Ectodermal cell (in vitro differentiated cells): Measurements from ENCODE around the gene MBNL1.

Experiments used
- H3K27ac ChIP-seq: 2 replicates; pipeline ENCODE4 v1.7.0; 2013; ENCODE audit warnings: mild to moderate bottlenecking, low read depth, low read length; ENCODE audit not compliant: insufficient read depth, poor library complexity, severe bottlenecking
- H3K27me3 ChIP-seq: 2 replicates; pipeline ENCODE4 v1.7.0; 2013; ENCODE audit warnings: mild to moderate bottlenecking, low read length; ENCODE audit not compliant: insufficient read depth, control insufficient read depth, poor library complexity, severe bottlenecking
- H3K36me3 ChIP-seq: one replicate; pipeline ENCODE4 v1.7.0; 2013; ENCODE audit warnings: low read length; ENCODE audit not compliant: control insufficient read depth, insufficient read depth
- H3K4me1 ChIP-seq: one replicate; pipeline ENCODE4 v1.7.0; 2013; ENCODE audit warnings: low read length; ENCODE audit not compliant: control insufficient read depth, insufficient read depth
- H3K4me3 ChIP-seq: 2 replicates; pipeline ENCODE4 v1.7.0; 2013; ENCODE audit warnings: low read depth, low read length, control low read depth; ENCODE audit not compliant: insufficient read depth
- H3K9me3 ChIP-seq: 2 replicates; pipeline ENCODE4 v1.7.0; 2013; ENCODE audit warnings: mild to moderate bottlenecking, low read length, moderate library complexity; ENCODE audit not compliant: control insufficient read depth
- WGBS, 2 experiments: methylation state at CpG; one replicate each; pipeline ENCODE4 v1.1.7; 2013; ENCODE audit warnings: missing lambda C conversion rate in 2 of 2; 5-methylcytosine and 5-hydroxymethylcytosine counted together

MBNL1 gene

DNA sequence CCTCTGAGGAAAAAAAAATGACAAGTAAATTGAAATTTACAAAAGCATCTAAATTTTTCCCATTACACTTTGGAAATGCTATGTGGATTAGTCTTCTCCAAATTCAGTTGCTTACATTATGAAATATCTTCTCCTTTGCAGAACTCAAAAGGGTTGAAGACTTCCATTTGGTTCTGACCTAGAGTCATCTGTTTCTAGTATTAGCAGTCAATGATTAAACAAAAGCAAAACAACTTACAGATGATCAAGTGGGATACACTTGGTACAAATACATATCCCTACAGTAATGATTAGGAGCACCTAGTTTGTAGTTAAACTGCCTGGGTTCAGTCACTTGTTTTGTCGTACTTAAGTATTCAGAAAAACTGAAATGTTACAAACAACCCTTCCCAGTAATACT, 136.2 kb downstream of the MBNL1 start:
- Histone ChIP-seq H3K36me3 (no peaks in the 10 kb centered on the region), H3K27ac (no peak overlapping the region), H3K9me3 (no peaks in the 10 kb centered on the region), H3K4me1 (no peaks in the 10 kb centered on the region), H3K27me3 (no peaks in the 10 kb centered on the region), H3K4me3 (no peak overlapping the region)
- WGBS, 2 experiments: 89% methylated on average over 1 of the region's 1 CpG; no CpG with 5 or more reads in 1 of the 2 experiments

- Histone ChIP-seq H3K4me1 (no peaks in the 10 kb centered on the region), H3K27ac (no peak overlapping the region), H3K4me3 (no peak overlapping the region), H3K36me3 (no peaks in the 10 kb centered on the region), H3K9me3 (no peaks in the 10 kb centered on the region), H3K27me3 (no peaks in the 10 kb centered on the region)
- WGBS, 2 experiments: 79 to 100% methylated on average over 3 of the region's 3 CpGs
These were observed 137.4 kb downstream of the MBNL1 start for GRCh38 chr3:152405915-152406802.

GRCh38 chr3:152413240-152413639, 144.5 kb downstream of the MBNL1 start:
- no peak overlapping the region for H3K4me3 ChIP-seq
- no peaks in the 10 kb centered on the region for H3K9me3 ChIP-seq
- H3K27me3 ChIP-seq: no peaks in the 10 kb centered on the region
- no peaks in the 10 kb centered on the region for H3K4me1 ChIP-seq
- WGBS, 2 experiments: 93 to 98% methylated on average over 1 to 2 of the region's 2 CpGs
- H3K36me3 ChIP-seq: no peaks in the 10 kb centered on the region
- H3K27ac ChIP-seq: no peak overlapping the region

DNA sequence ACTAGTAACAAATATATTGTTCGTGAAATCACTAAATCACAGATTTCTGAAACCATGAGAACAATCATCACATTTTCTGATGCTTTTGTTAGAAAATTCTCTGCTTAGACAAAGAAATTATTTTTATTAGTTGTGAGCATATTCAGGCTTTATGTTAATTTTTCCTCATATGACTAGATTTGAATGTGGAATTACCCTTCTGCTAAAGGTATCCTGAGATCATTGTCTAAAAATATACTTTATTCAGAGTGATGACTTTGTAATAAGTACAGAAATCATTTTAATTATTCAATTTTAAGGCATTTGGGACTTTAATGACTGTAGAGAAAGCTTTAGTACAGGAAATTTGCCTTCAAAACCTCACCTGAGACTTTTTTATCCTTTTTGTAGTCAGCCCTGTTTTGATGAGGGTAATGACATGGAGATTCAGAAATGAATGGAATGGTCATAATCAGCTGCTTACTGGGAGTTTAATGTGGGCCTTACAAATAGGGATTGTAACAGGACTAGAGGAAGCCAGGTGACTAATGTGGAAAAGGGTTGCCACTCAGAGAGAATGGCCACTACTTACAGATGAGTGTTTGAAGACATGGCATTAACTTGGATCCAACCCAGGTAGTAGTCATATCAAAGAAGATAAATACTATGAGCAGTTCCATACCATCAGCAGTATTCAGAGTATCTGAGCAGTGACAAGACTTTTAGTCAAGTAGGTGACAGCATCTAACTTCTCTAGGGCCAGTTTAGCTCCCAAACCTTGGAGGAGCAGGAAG, 148.3 kb downstream of the MBNL1 start:
- no peak overlapping the region for H3K27ac ChIP-seq
- H3K4me1 ChIP-seq: no peaks in the 10 kb centered on the region
- no peaks in the 10 kb centered on the region for H3K27me3 ChIP-seq
- WGBS, 2 experiments: 100% methylated on average over 1 of the region's 1 CpG; no CpG with 5 or more reads in 1 of the 2 experiments
- H3K36me3 ChIP-seq: no peaks in the 10 kb centered on the region
- no peak overlapping the region for H3K4me3 ChIP-seq
- H3K9me3 ChIP-seq: no peaks in the 10 kb centered on the region

DNA sequence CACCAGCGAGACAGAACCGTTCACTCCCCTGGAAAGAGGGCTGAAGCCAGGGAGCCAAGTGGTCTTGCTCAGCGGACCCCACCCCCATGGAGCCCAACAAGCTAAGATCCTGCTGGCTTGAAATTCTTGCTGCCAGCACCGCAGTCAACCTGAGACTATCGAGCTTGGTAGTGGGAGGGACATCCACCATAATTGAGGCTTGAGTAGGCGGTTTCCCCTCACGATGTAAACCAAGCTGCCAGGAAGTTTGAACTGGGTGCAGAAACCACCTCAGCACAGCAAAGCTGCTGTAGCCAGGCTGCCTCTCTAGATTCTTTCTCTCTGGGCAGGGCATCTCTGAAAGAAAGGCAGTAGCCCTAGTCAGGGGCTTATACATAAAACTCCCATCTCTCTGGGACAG, 151.0 kb downstream of the MBNL1 start:
- Histone ChIP-seq H3K9me3 (no peaks in the 10 kb centered on the region), H3K36me3 (no peaks in the 10 kb centered on the region), H3K4me3 (no peak overlapping the region), H3K27me3 (no peaks in the 10 kb centered on the region), H3K27ac (no peak overlapping the region), H3K4me1 (no peaks in the 10 kb centered on the region)
- 94 to 95% methylated on average over 7 of the region's 7 CpGs for WGBS, 2 experiments

DNA sequence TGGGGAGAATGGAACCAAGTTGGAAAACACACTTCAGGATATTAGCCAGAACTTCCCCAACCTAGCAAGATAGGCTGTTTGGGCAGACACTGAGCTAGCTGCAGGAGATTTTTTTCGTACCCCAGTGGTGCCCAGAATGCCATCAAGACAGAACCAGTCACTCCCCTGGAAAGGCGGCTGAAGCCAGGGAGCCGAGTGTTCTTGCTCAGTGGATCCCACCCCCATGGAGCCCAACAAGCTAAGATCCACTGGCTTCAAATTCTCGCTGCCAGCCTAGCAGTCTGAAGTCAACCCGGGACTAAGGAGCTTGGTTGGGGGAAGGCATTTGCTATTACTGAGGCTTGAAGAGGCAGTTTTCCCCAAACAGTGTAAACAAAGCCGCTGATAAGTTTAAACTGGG, 152.4 kb downstream of the MBNL1 start:
- Histone ChIP-seq H3K4me1 (no peaks in the 10 kb centered on the region), H3K36me3 (no peaks in the 10 kb centered on the region), H3K4me3 (no peak overlapping the region), H3K27ac (no peak overlapping the region), H3K27me3 (no peaks in the 10 kb centered on the region), H3K9me3 (no peaks in the 10 kb centered on the region)
- 92% methylated on average over 6 of the region's 6 CpGs for WGBS, 2 experiments

DNA sequence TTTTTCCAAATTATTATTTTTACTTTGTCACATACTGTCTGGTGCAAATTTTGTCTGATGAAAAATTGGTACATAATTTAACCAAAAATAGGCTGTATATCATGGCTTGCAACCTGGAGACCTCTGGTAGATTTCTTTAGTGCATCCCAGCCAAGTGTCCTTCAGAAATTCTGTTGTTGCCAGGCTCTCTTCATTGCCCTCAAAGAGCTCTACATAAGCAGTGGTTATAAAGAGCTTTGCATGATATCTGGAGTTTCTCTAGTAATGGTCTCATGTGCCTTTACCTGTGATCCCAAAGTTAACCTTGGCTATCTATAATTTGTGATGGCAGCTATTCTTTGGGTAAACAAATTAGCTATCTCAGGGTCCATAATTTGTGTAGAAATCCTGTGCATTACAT, 157.7 kb downstream of the MBNL1 start:
- H3K9me3 ChIP-seq: no peaks in the 10 kb centered on the region
- H3K4me1 ChIP-seq: no peaks in the 10 kb centered on the region
- no peaks in the 10 kb centered on the region for H3K27me3 ChIP-seq
- H3K4me3 ChIP-seq: no peak overlapping the region
- H3K27ac ChIP-seq: no peak overlapping the region
- H3K36me3 ChIP-seq: no peaks in the 10 kb centered on the region

DNA sequence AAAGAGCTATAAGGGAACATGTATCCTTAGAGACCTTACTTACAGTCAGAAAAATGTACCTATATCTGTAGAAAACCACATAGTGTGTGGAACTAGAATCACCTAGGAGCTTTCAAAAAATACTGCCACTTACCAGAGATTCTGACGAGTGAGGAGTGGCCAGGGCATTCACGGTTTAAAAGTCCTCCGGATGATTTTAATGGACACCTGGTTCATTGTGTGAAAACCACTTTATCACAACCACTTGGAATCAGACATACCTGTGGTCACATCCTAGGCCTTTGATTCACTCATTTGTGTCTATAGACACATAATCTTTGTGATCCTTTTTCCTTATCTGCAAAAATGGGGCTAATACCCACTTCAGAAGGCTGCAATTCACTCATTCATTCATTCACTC, 159.8 kb downstream of the MBNL1 start:
- Histone ChIP-seq H3K4me1 (no peaks in the 10 kb centered on the region), H3K27me3 (no peaks in the 10 kb centered on the region), H3K27ac (no peak overlapping the region), H3K4me3 (no peak overlapping the region), H3K36me3 (no peaks in the 10 kb centered on the region), H3K9me3 (no peaks in the 10 kb centered on the region)
- WGBS, 2 experiments: 78% methylated on average over 3 of the region's 3 CpGs

DNA sequence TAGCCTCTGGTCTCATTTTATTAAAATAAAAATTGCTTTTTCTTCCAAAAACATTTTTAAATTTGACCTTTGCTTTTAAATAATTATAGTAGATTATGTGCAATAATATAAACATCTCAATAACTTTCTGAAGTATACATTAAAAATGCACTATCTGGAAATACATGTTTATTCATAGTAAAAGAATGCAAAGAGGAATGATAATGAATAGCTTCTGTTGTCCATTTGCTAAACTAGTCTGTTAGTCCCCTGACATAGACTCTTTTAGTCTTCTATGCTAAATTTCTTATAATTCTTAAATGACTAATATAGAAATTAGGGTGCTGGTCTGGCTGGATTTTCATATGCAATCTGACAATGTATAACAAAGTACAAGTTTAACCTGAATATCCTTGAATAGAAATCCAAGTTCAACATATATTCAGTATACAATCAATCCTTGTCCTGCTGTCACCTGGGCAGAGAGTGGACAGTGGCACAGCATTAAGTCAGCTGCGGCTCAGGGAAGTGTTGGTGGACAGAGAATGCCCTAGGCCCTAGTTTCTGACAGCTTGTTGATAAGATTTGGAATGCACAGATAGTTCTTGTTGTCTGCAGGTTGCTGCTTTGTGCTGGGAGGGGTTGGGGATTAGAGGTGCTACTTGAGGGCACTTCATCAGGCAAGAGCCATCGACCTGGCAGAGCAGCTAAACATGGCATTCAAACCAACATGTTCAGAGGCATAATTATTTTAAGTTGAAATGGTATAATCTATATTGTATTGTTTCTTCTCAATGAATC, 161.7 kb downstream of the MBNL1 start:
- Histone ChIP-seq H3K9me3 (no peaks in the 10 kb centered on the region), H3K36me3 (no peaks in the 10 kb centered on the region), H3K4me1 (no peaks in the 10 kb centered on the region), H3K27ac (no peak overlapping the region), H3K4me3 (no peak overlapping the region), H3K27me3 (no peaks in the 10 kb centered on the region)
- WGBS, 2 experiments: 86 to 93% methylated on average over 1 to 2 of the region's 2 CpGs

- 93 to 94% methylated on average over 2 of the region's 2 CpGs for WGBS, 2 experiments
- no peaks in the 10 kb centered on the region for H3K27me3 ChIP-seq
- no peaks in the 10 kb centered on the region for H3K9me3 ChIP-seq
- no peaks in the 10 kb centered on the region for H3K4me1 ChIP-seq
- H3K36me3 ChIP-seq: no peaks in the 10 kb centered on the region
- no peak overlapping the region for H3K4me3 ChIP-seq
- H3K27ac ChIP-seq: no peak overlapping the region
These were observed 165.4 kb downstream of the MBNL1 start for GRCh38 chr3:152434142-152434541.
